Prostate gland (tissue), 2 donors: ENCODE results near the gene SEC24B.

ENCODE experiments used
- CTCF ChIP-seq, 4 experiments: fragments of 200-600 bp in 2 of 4; fragments of 450-650 bp in 2 of 4; sonication (generic) in 2 of 4; IDR thresholded peaks; 1 replicate in 3 of 4; 2 replicates in 1 of 4; pipeline ENCODE4 v1.5.1; 2016 to 2019; ENCODE audit warnings: antibody characterized with exemption in 4 of 4, mild to moderate bottlenecking in 2 of 4, moderate library complexity in 2 of 4
- POLR2AphosphoS5 ChIP-seq: sonication (generic); formaldehyde crosslinking; IDR thresholded peaks from one replicate; pipeline ENCODE4 v1.6.1; 2017; ENCODE audit warnings: antibody characterized with exemption

GRCh38 chr4:109425405-109425804 lies 8.2 kb upstream of the SEC24B start:
- no peak for TF ChIP-seq CTCF (IDR thresholded peaks at IDR 0.05)
- no peak for TF ChIP-seq POLR2AphosphoS5
